Sciatic nerve (tissue), 2 donors: ENCODE data around the gene CD96. TPM values are rescaled to one million over a fixed set of nuclear protein-coding genes. Genes with fewer than 3 reads are reported as not detected.

Experiments
- ATAC-seq: fragments of 200-7000 bp; cut with Tn5 transposase; one replicate; pipeline ENCODE4 v1.9.1; 2020; ENCODE audit warnings: mild to moderate bottlenecking, moderate library complexity
- DNase-seq: peaks from one replicate; pipeline ENCODE4 v3.0.0-alpha.2; 2020; ENCODE audit warnings: low spot score
- intact Hi-C: fragments of 100-400 bp; cut with DNase I; formaldehyde crosslinking; loops from one replicate; pipeline ENCODE4 v1.14.2; 2022
- total RNA-seq: library from RNA; stranded (reverse); fragmentation: NEBNext Ultra II Directional; extraction: Animal tissue kit (Norgen Biotek cat#: 25700); gene quantifications from one replicate; pipeline ENCODE4 v1.2.1, GENCODE V29; 2021
- donor health status: DM: no; HTN: no; CAD: no.
- donor health status: DM: no; HTN: no; CAD: no.

The CD96 gene
- total RNA-seq, 1 donor from 2014 or later, result 1.7 TPM

- no peak for ATAC-seq
- DNase-seq, result no peak
- intact Hi-C loops, result no loop called here
Observed at GRCh38 chr3:111692593-111693552, 150.9 kb downstream of the CD96 start.

- intact Hi-C loops, result no loop called here
- DNase-seq (no peak), ATAC-seq (no peak)
Observed at GRCh38 chr3:111694471-111694870, 152.5 kb downstream of the CD96 start.

GRCh38 chr3:111695636-111696117 is 153.7 kb downstream of the CD96 start:
- intact Hi-C loops, result no loop called here
- ATAC-seq, result no peak
- DNase-seq, result no peak

GRCh38 chr3:111700054-111700453 is 158.1 kb downstream of the CD96 start:
- ATAC-seq (no peak), DNase-seq (no peak)
- intact Hi-C loops, result no loop called here

- DNase-seq, result no peak
- ATAC-seq, result no peak
- intact Hi-C loops, result no loop called here
Observed at GRCh38 chr3:111701292-111701906, 159.4 kb downstream of the CD96 start.

Other genes starting within 250 kb of the CD96 start
- not detected for gene ZBED2, start 53.1 kb downstream of the CD96 start, total RNA-seq
- 1.0 TPM for gene PLCXD2, start 132.5 kb downstream of the CD96 start, total RNA-seq